HEK293 (cell line): Measurements from ENCODE around the gene PNPLA6.

Experiments used
- CTCF ChIA-PET: fragments of 350-600 bp; formaldehyde crosslinking; extraction: SDS; loops from one replicate; lab custom pipeline; 2021; ENCODE audit warnings: antibody characterized with exemption; lab: Yijun Ruan, JAX
- POLR2A ChIA-PET: fragments of 300-600 bp; formaldehyde crosslinking; extraction: SDS; loops from one replicate; lab custom pipeline; 2020; ENCODE audit warnings: antibody characterized with exemption, inconsistent platforms; lab: Yijun Ruan, JAX
- H3K27ac ChIP-seq: fragments of 200-500 bp; sonication (Bioruptor generic); 2 replicates; pipeline ENCODE4 v1.5.1; 2014; ENCODE audit warnings: low read depth, low read length, control low read depth, inconsistent platforms; ENCODE audit errors: extremely low read depth
- H3K36me3 ChIP-seq, 2 experiments: fragments of 200-500 bp in 1 of 2; sonication (Bioruptor generic) in 1 of 2; 1 replicate in 1 of 2; 2 replicates in 1 of 2; pipeline ENCODE4 v1.5.1; 2014 to 2017; ENCODE audit warnings: inconsistent platforms in 2 of 2, low read length in 2 of 2; ENCODE audit not compliant: control insufficient read depth in 2 of 2, insufficient read depth in 1 of 2
- H3K4me1 ChIP-seq: fragments of 200-500 bp; sonication (Bioruptor generic); 2 replicates; pipeline ENCODE4 v1.5.1; 2014; ENCODE audit warnings: mild to moderate bottlenecking, low read length, inconsistent platforms; ENCODE audit not compliant: control insufficient read depth, insufficient read depth
- H3K4me3 ChIP-seq: 2 replicates; pipeline ENCODE4 v1.5.1; 2011; ENCODE audit warnings: low read depth, mild to moderate bottlenecking, control low read depth, low read length, moderate library complexity
- H3K9me3 ChIP-seq: fragments of 200-500 bp; sonication (Bioruptor generic); 2 replicates; pipeline ENCODE4 v1.5.1; 2014; ENCODE audit warnings: low read depth, low read length, inconsistent platforms; ENCODE audit not compliant: control insufficient read depth, insufficient read depth
- IKZF3 ChIP-seq: fragments of 450-650 bp; IDR thresholded peaks from 2 replicates; pipeline ENCODE4 v1.5.0; 2018; ENCODE audit warnings: missing biosample characterization, mild to moderate bottlenecking, missing genetic modification characterization, moderate library complexity
- KLF16 ChIP-seq: fragments of 450-650 bp; formaldehyde crosslinking; IDR thresholded peaks from 2 replicates; pipeline ENCODE4 v1.5.1; 2017; ENCODE audit warnings: missing biosample characterization, missing genetic modification characterization
- PRDM10 ChIP-seq: fragments of 450-650 bp; formaldehyde crosslinking; IDR thresholded peaks from 2 replicates; pipeline ENCODE4 v1.5.1; 2016; ENCODE audit warnings: missing biosample characterization, missing genetic modification characterization
- SP2 ChIP-seq: fragments of 450-650 bp; formaldehyde crosslinking; IDR thresholded peaks from 2 replicates; pipeline ENCODE4 v1.5.1; 2016; ENCODE audit warnings: missing biosample characterization, missing genetic modification characterization
- SP3 ChIP-seq: fragments of 450-650 bp; formaldehyde crosslinking; IDR thresholded peaks from 2 replicates; pipeline ENCODE4 v1.5.1; 2016; ENCODE audit warnings: missing biosample characterization, missing genetic modification characterization
- ZBTB6 ChIP-seq: fragments of 450-650 bp; formaldehyde crosslinking; IDR thresholded peaks from 2 replicates; pipeline ENCODE4 v1.5.1; 2017; ENCODE audit warnings: missing biosample characterization, missing genetic modification characterization
- ZNF133 ChIP-seq: fragments of 450-650 bp; formaldehyde crosslinking; IDR thresholded peaks from 2 replicates; pipeline ENCODE4 v1.5.1; 2016; ENCODE audit warnings: missing biosample characterization, missing genetic modification characterization
- ZNF274 ChIP-seq, 2 experiments: fragments of 200-500 bp in 1 of 2; fragments of 450-650 bp in 1 of 2; sonication (Bioruptor generic) in 1 of 2; formaldehyde crosslinking in 1 of 2; IDR thresholded peaks; 2 replicates each; pipeline versions ENCODE4 v1.5.1 to v1.6.1; 2014 to 2016; ENCODE audit warnings: borderline replicate concordance in 1 of 2, inconsistent platforms in 1 of 2, low read length in 1 of 2, missing biosample characterization in 1 of 2, missing genetic modification characterization in 1 of 2
- ZNF292 ChIP-seq: fragments of 450-650 bp; formaldehyde crosslinking; IDR thresholded peaks from 2 replicates; pipeline ENCODE4 v1.5.1; 2016; ENCODE audit warnings: low read depth, missing biosample characterization, missing genetic modification characterization, borderline replicate concordance
- ZNF501 ChIP-seq: fragments of 450-650 bp; formaldehyde crosslinking; IDR thresholded peaks from 2 replicates; pipeline ENCODE4 v1.5.1; 2016; ENCODE audit warnings: missing biosample characterization, missing genetic modification characterization
- ZNF513 ChIP-seq: fragments of 450-650 bp; IDR thresholded peaks from 2 replicates; pipeline ENCODE4 v1.5.1; 2018; ENCODE audit warnings: missing biosample characterization, missing genetic modification characterization
- ZNF518A ChIP-seq: fragments of 450-650 bp; formaldehyde crosslinking; conservative IDR thresholded peaks from 2 replicates; pipeline ENCODE4 v1.5.1; 2016; ENCODE audit warnings: low read depth, missing biosample characterization, missing genetic modification characterization
- ZNF521 ChIP-seq: fragments of 450-650 bp; formaldehyde crosslinking; IDR thresholded peaks from 2 replicates; pipeline ENCODE4 v1.5.1; 2017; ENCODE audit warnings: missing biosample characterization, mild to moderate bottlenecking, missing genetic modification characterization
- ZNF558 ChIP-seq: fragments of 450-650 bp; formaldehyde crosslinking; IDR thresholded peaks from 2 replicates; pipeline ENCODE4 v1.5.1; 2016; ENCODE audit warnings: missing biosample characterization, missing genetic modification characterization
- ZNF560 ChIP-seq: fragments of 450-650 bp; formaldehyde crosslinking; IDR thresholded peaks from 2 replicates; pipeline ENCODE4 v1.5.1; 2017; ENCODE audit warnings: missing biosample characterization, missing genetic modification characterization, borderline replicate concordance

Gene PNPLA6

GRCh38 chr19:7513809-7514642 is 21.5 kb upstream of the PNPLA6 start:
- ChIA-PET POLR2A (no interaction called here), CTCF (interaction anchor here (0.6 kb wide), 2 partner anchors 395 to 1128 kb away, joined by 3 to 4 read pairs; no protein-coding TSS in a partner anchor)
- Histone ChIP-seq H3K9me3 (no peaks in the 10 kb centered on the region), H3K4me1 (peaks cover 4% of the 10 kb centered on the region), H3K36me3 (no peaks in the 10 kb centered on the region), H3K27ac (no peak overlapping the region), H3K4me3 (no peak overlapping the region)
- TF ChIP-seq ZNF292 (tag by site-specific recombination) (no peak), ZNF513 (no peak), ZNF133 (no peak)

- H3K4me3 ChIP-seq = no peak overlapping the region; the same call in 1 of the 2 replicates
- no peaks in the 10 kb centered on the region for H3K9me3 ChIP-seq
- peak overlapping the region; percentile 60; the same call in 1 of the 2 replicates for H3K27ac ChIP-seq
- ChIA-PET POLR2A (interaction anchor here (0.6 to 1.3 kb wide), 5 partner anchors 9 to 135 kb away, joined by 3 to 5 read pairs (median 4); partner anchors contain the start of gene PNPLA6), CTCF (interaction anchor here (0.6 kb wide), 1 partner anchor 357 kb away, joined by 3 read pairs; no protein-coding TSS in a partner anchor)
- H3K4me1 ChIP-seq = peaks cover 4% of the 10 kb centered on the region
- TF ChIP-seq IKZF3 (tag by site-specific recombination) (0 out of 2 replicates have a peak, but pooled peaks have one; percentile 17), ZNF518A (tag by site-specific recombination) (no peak), PRDM10 (tag by site-specific recombination) (peak; percentile 75)
- H3K36me3 ChIP-seq = peaks cover 0 to 7% of the 10 kb centered on the region in 2 experiments; a peak in 1 of 3 replicates
These were observed 20.3 kb upstream of the PNPLA6 start for GRCh38 chr19:7515110-7515644.

- POLR2A ChIA-PET = interaction anchor here (0.6 to 1.3 kb wide), 5 partner anchors 9 to 136 kb away, joined by 3 to 5 read pairs (median 4); partner anchors contain the start of gene PNPLA6
- Histone ChIP-seq H3K27ac (peak within 1 kb of the TSS; percentile 65; the same call in 1 of the 2 replicates), H3K4me3 (peak within 1 kb of the TSS; percentile 64), H3K4me1 (peaks cover 4% of the 10 kb centered on the region), H3K9me3 (no peaks in the 10 kb centered on the region), H3K36me3 (peaks cover 0 to 7% of the 10 kb centered on the region in 2 experiments; a peak in 1 of 3 replicates)
- CTCF ChIA-PET = interaction anchor here (0.6 kb wide), 1 partner anchor 356 kb away, joined by 3 read pairs; no protein-coding TSS in a partner anchor
- TF ChIP-seq ZNF501 (tag by site-specific recombination) = no peak
- no peak for TF ChIP-seq ZNF560
- TF ChIP-seq ZNF274 (IDR thresholded peaks at IDR 0.05; ENCODE audit: low read length) = no peak
- TF ChIP-seq ZNF274 (tag by site-specific recombination; IDR thresholded peaks at IDR 0.05; ENCODE audit: borderline replicate concordance) = no peak
- 0 out of 2 replicates have a peak, but pooled peaks have one; percentile 47 for TF ChIP-seq SP3 (tag by site-specific recombination)
- TF ChIP-seq ZNF521 (tag by site-specific recombination) = no peak
- TF ChIP-seq ZBTB6 (tag by site-specific recombination) = no peak
- TF ChIP-seq KLF16 (tag by site-specific recombination) = peak; percentile 31; the same call in 1 of the 2 replicates
- TF ChIP-seq SP2 = no peak
- no peak for TF ChIP-seq ZNF558 (tag by site-specific recombination)
These were observed 19.8 kb upstream of the PNPLA6 start, which contains the start of gene ZNF358 for GRCh38 chr19:7515645-7516151. Gene ZNF358 (plus strand): TSS chr19:7516103. CDS start chr19:7519243, 3,140 bp downstream.
